Lung (tissue), 12 donors: ENCODE measurements around the gene ALDH1A3. TPM values are rescaled to one million over a fixed set of nuclear protein-coding genes. Genes with fewer than 3 reads are reported as not detected.

Source experiments
- ATAC-seq: fragments of 200-7000 bp; cut with Tn5 transposase; one replicate; pipeline ENCODE4 v1.9.1; 2020; ENCODE audit warnings: moderate number of reproducible peaks; ENCODE audit not compliant: insufficient read depth, low FRiP score
- DNase-seq, 3 donors: peaks; one replicate each; pipeline ENCODE4 v3.0.0-alpha.2; 2013 to 2017
- H3K27ac ChIP-seq, 2 donors: one replicate each; pipeline ENCODE4 v1.5.1; 2013; ENCODE audit warnings: mild to moderate bottlenecking in 2 of 2, moderate library complexity in 2 of 2, control low read depth in 1 of 2, inconsistent platforms in 1 of 2, low read depth in 1 of 2, low read length in 1 of 2
- H3K27me3 ChIP-seq, 3 donors: one replicate each; pipeline ENCODE4 v1.5.1; 2013; ENCODE audit warnings: low read length in 2 of 3; ENCODE audit not compliant: control insufficient read depth in 3 of 3, insufficient read depth in 3 of 3
- H3K36me3 ChIP-seq, 4 donors: one replicate each; pipeline ENCODE4 v1.5.1; 2013; ENCODE audit warnings: low read length in 4 of 4, mild to moderate bottlenecking in 1 of 4, moderate library complexity in 1 of 4; ENCODE audit not compliant: control insufficient read depth in 4 of 4, insufficient read depth in 4 of 4
- H3K4me1 ChIP-seq, 5 donors: one replicate each; pipeline ENCODE4 v1.5.1; 2013; ENCODE audit warnings: low read length in 5 of 5, mild to moderate bottlenecking in 2 of 5, moderate library complexity in 1 of 5; ENCODE audit not compliant: control insufficient read depth in 5 of 5, insufficient read depth in 5 of 5
- H3K4me3 ChIP-seq: one replicate; pipeline ENCODE4 v1.5.1; 2013; ENCODE audit warnings: mild to moderate bottlenecking, control low read depth, moderate library complexity
- H3K9ac ChIP-seq, 2 donors: one replicate each; pipeline ENCODE4 v1.5.1; 2013; ENCODE audit warnings: low read length in 2 of 2, control low read depth in 1 of 2; ENCODE audit not compliant: insufficient read depth in 1 of 2
- H3K9me3 ChIP-seq, 4 donors: one replicate each; pipeline ENCODE4 v1.5.1; 2013; ENCODE audit warnings: low read length in 3 of 4, mild to moderate bottlenecking in 1 of 4, moderate library complexity in 1 of 4; ENCODE audit not compliant: control insufficient read depth in 4 of 4, insufficient read depth in 3 of 4
- CTCF ChIP-seq: IDR thresholded peaks from 2 replicates; pipeline ENCODE4 v1.5.1; 2012; ENCODE audit warnings: mild to moderate bottlenecking; ENCODE audit errors: control extremely low read depth, extremely low read depth
- WGBS, 2 donors: extraction: QIAGEN DNeasy Blood & Tissue Kit; methylation state at CpG; one replicate each; pipeline ENCODE4 v1.1.7; 2013; 5-methylcytosine and 5-hydroxymethylcytosine counted together
- polyA plus RNA-seq, 2 donors: library from polyadenylated mRNA; stranded (reverse); fragments of 200-250 nt; gene quantifications; one replicate each; pipeline ENCODE4 v1.2.1, GENCODE V29; 2013
- total RNA-seq, 2 donors: library from RNA; depleted of rRNA in 1 of 2; stranded (reverse); fragments of >200 nt in 1 of 2; gene quantifications; one replicate each; pipeline ENCODE4 v1.2.1, GENCODE V29; 2014 to 2021
- donor health status: control.
- donor health status: control.
- donor health status: Bipolar disorder and iron deficiency.
- donor health status: healthy.
- donor health status: DM: yes; HTN: yes; CAD: no.

ALDH1A3 gene
- total and polyA plus RNA-seq, 4 donors = 3.0 to 18.7 (median 14.8) TPM

GRCh38 chr15:100926971-100927756 is 47.5 kb downstream of the ALDH1A3 start:
- TF ChIP-seq CTCF = no peak
- no peak for ATAC-seq
- peaks cover 0 to 4% (median 0%) of the 10 kb centered on the region in 4 donors for H3K36me3 ChIP-seq
- no peaks in the 10 kb centered on the region for H3K9me3 ChIP-seq
- no peak for DNase-seq
- H3K9ac ChIP-seq = no peak overlapping the region
- H3K27me3 ChIP-seq = peaks cover 0 to 18% (median 3%) of the 10 kb centered on the region in 3 donors
- no peak overlapping the region for H3K27ac ChIP-seq
- no peaks in the 10 kb centered on the region for H3K4me1 ChIP-seq
- no peak overlapping the region for H3K4me3 ChIP-seq
- WGBS, 2 donors = 93 to 95% methylated on average over 11 of the region's 11 CpGs

- H3K9ac ChIP-seq = no peak overlapping the region
- WGBS, 2 donors = 85 to 89% methylated on average over 13 of the region's 13 CpGs
- H3K4me3 ChIP-seq = no peak overlapping the region
- DNase-seq (no peak), ATAC-seq (no peak)
- peaks cover 0 to 6% (median 3%) of the 10 kb centered on the region in 3 donors for H3K27me3 ChIP-seq
- no peak for TF ChIP-seq CTCF
- H3K27ac ChIP-seq = no peak overlapping the region
- no peaks in the 10 kb centered on the region for H3K9me3 ChIP-seq
- H3K36me3 ChIP-seq = peaks cover 0 to 4% (median 0%) of the 10 kb centered on the region in 4 donors
- no peaks in the 10 kb centered on the region for H3K4me1 ChIP-seq
Observed at GRCh38 chr15:100928632-100929280, 49.1 kb downstream of the ALDH1A3 start.

- no peak overlapping the region for H3K9ac ChIP-seq
- H3K27me3 ChIP-seq = peaks cover 0 to 6% (median 3%) of the 10 kb centered on the region in 3 donors
- no peaks in the 10 kb centered on the region for H3K9me3 ChIP-seq
- no peak overlapping the region for H3K27ac ChIP-seq
- no peak for TF ChIP-seq CTCF
- peaks cover 0 to 2% (median 0%) of the 10 kb centered on the region in 4 donors for H3K36me3 ChIP-seq
- H3K4me3 ChIP-seq = no peak overlapping the region
- no peak for ATAC-seq
- DNase-seq = no peak
- 60 to 66% methylated on average over 6 of the region's 6 CpGs for WGBS, 2 donors
- no peaks in the 10 kb centered on the region for H3K4me1 ChIP-seq
Observed at GRCh38 chr15:100929641-100930042, 50.0 kb downstream of the ALDH1A3 start.
